Measurements from ENCODE around the gene DNAI4. TPM values are rescaled to one million over a fixed set of nuclear protein-coding genes. Genes with fewer than 3 reads are reported as not detected.
A peak's percentile ranks its signal among the peaks of the same experiment; 100 is the strongest.

The DNAI4 gene
- total and polyA plus RNA-seq, 9 of the 15 experiments (the other 6 are each of a cell fraction or from before 2014, with no cell fraction given): 0.57 to 4.8 (median 2.6) TPM; not detected in 1

GRCh38 chr1:66925558-66925910 lies 878 bp upstream of the DNAI4 start:
- 0% methylated on average over 11 of the region's 11 CpGs for WGBS (ENCODE audit: insufficient coverage, low coverage, missing lambda C conversion rate)
- Histone ChIP-seq H3K36me3 (ENCODE audit: control insufficient read depth, insufficient read depth, low read length) (peaks cover 2% of the 10 kb centered on the region; the same call in 1 of the 3 replicates), H3K27me3 (ENCODE audit: control insufficient read depth in 2 of 2, insufficient read depth in 2 of 2, low read length in 2 of 2) (no peaks in the 10 kb centered on the region), H3K4me1 (replicated peaks in 1 of 2; ENCODE audit: control insufficient read depth in 2 of 2, insufficient read depth in 2 of 2, low read length in 2 of 2) (peaks cover 4 to 16% of the 10 kb centered on the region in 2 experiments; a peak in 4 of 5 replicates), H3K9ac (ENCODE audit: insufficient read depth in 1 of 2, low read depth in 2 of 2, low read length in 2 of 2) (peak overlapping the region; percentile 62 to 89), H3K4me2 (ENCODE audit: insufficient read depth, low read length) (peak overlapping the region; percentile 93), H3K9me1 (ENCODE audit: control insufficient read depth, insufficient read depth, low read length) (no peaks in the 10 kb centered on the region), H3K79me2 (ENCODE audit: control insufficient read depth, insufficient read depth, low read length) (peaks cover 73% of the 10 kb centered on the region), H3K27ac (ENCODE audit: extremely low read depth, low read depth, low read length) (peak overlapping the region; percentile 81), H4K20me1 (replicated peaks; ENCODE audit: control insufficient read depth, insufficient read depth, low read length) (no peaks in the 10 kb centered on the region), H2AFZ (ENCODE audit: low read depth, low read length) (peak overlapping the region; percentile 98), H3K9me3 (replicated peaks; ENCODE audit: control insufficient read depth, insufficient read depth, low read depth, low read length) (no peaks in the 10 kb centered on the region), H3K4me3 (peak overlapping the region; percentile 85)
- CTCF ChIA-PET (ENCODE audit: low intra/inter-chr PET ratio): no interaction called here
- DNase-seq (ENCODE audit: extremely low read depth in 1 of 4, low spot score in 3 of 4) (no peak), FAIRE-seq (no peak), ATAC-seq (peak; percentile 46)
- POLR2A ChIA-PET: interaction anchor here (0.7 to 1.9 kb wide), 2 partner anchors 9 to 41 kb away, joined by 4 to 8 read pairs; no protein-coding TSS in a partner anchor
- BruUV-seq (replicated peaks): no TSS peak
- in situ Hi-C loops (cut with MboI) (no loop called here), intact Hi-C loops (cut with micrococcal nuclease) (loop anchor here (2.0 to 5.0 kb wide), 3 partner anchors 157 to 507 kb away; partner anchors contain the start of gene SERBP1)
- TF ChIP-seq KAT7 (CRISPR knock-in tag; IDR thresholded peaks at IDR 0.05; ENCODE audit: borderline replicate concordance) (peak; percentile 72; the same call in 1 of the 2 replicates), BCOR (IDR thresholded peaks at IDR 0.05) (peak; percentile 96), SOX6 (IDR thresholded peaks at IDR 0.05) (no peak; the same call in 1 of the 2 replicates), CHD4 (IDR thresholded peaks at IDR 0.05; ENCODE audit: insufficient read depth, insufficient replicate concordance, low read depth, low read length, poor library complexity, severe bottlenecking) (peak; percentile 55), GATAD2A (IDR thresholded peaks at IDR 0.05) (0 out of 2 replicates have a peak, but pooled peaks have one; percentile 30), ZMIZ1 (IDR thresholded peaks at IDR 0.05; ENCODE audit: low read depth in 2 of 2, low read length in 2 of 2) (no peak), AFF1 (IDR thresholded peaks at IDR 0.05; ENCODE audit: low read depth in 1 of 2, partially characterized antibody in 2 of 2) (peak in 1 of 2 experiments; percentile 27), NFIC (IDR thresholded peaks at IDR 0.05) (peak; percentile 63), ATF6 (CRISPR knock-in tag; IDR thresholded peaks at IDR 0.05) (0 out of 2 replicates have a peak, but pooled peaks have one; percentile 16), PML (IDR thresholded peaks at IDR 0.05; ENCODE audit: low read length) (0 out of 2 replicates have a peak, but pooled peaks have one; percentile 6)
